Nephron (organoid): ENCODE measurements around the gene WDR64.
"Not testable (repeated sequence)": the region's sequence is repeated elsewhere in the genome, so short reads cannot be mapped to it uniquely, and the experiment has no call there.

Source experiments
- H3K27ac Mint-ChIP-seq, 3 experiments: 2 replicates each; pipeline ENCODE4 v1.8.0; 2020; ENCODE audit warnings: mixed read lengths in 3 of 3, mild to moderate bottlenecking in 2 of 3, moderate library complexity in 1 of 3
- H3K27me3 Mint-ChIP-seq: 2 replicates; pipeline ENCODE4 v1.8.0; 2021; ENCODE audit warnings: low read depth, mild to moderate bottlenecking, moderate library complexity, mixed read lengths
- H3K36me3 Mint-ChIP-seq: 2 replicates; pipeline ENCODE4 v1.8.0; 2020; ENCODE audit warnings: low read depth, mixed read lengths
- H3K4me1 Mint-ChIP-seq: 2 replicates; pipeline ENCODE4 v1.8.0; 2020; ENCODE audit warnings: mixed read lengths
- H3K4me3 Mint-ChIP-seq, 3 experiments: 2 replicates each; pipeline ENCODE4 v1.8.0; 2020; ENCODE audit warnings: mild to moderate bottlenecking in 3 of 3, mixed read lengths in 3 of 3, moderate library complexity in 2 of 3
- H3K9me3 Mint-ChIP-seq: 2 replicates; pipeline ENCODE4 v1.8.0; 2020; ENCODE audit warnings: mixed read lengths
- CTCF ChIP-seq, 3 experiments: fragments of 200-600 bp; sonication (generic); IDR thresholded peaks; one replicate each; pipeline ENCODE4 v1.5.0; 2021; ENCODE audit warnings: antibody characterized with exemption in 3 of 3; ENCODE audit not compliant: unreplicated experiment in 3 of 3

WDR64 gene

GRCh38 chr1:241734533-241734932 is 82.5 kb downstream of the WDR64 start:
- Mint-ChIP-seq H3K4me3 (no peak overlapping the region), H3K9me3 (no peaks in the 10 kb centered on the region), H3K36me3 (no peaks in the 10 kb centered on the region), H3K27ac (no peak overlapping the region), H3K27me3 (no peaks in the 10 kb centered on the region), H3K4me1 (peaks cover 6% of the 10 kb centered on the region)
- no peak for TF ChIP-seq CTCF (IDR thresholded peaks at IDR 0.05; ENCODE audit: unreplicated experiment in 3 of 3)

GRCh38 chr1:241735493-241735926 is 83.4 kb downstream of the WDR64 start:
- H3K9me3 Mint-ChIP-seq, H3K4me1 Mint-ChIP-seq, H3K4me3 Mint-ChIP-seq, H3K36me3 Mint-ChIP-seq, H3K27me3 Mint-ChIP-seq, H3K27ac Mint-ChIP-seq: not testable (repeated sequence)

GRCh38 chr1:241736387-241736786 is 84.3 kb downstream of the WDR64 start:
- Mint-ChIP-seq H3K9me3 (no peaks in the 10 kb centered on the region), H3K4me3 (no peak overlapping the region), H3K27me3 (no peaks in the 10 kb centered on the region), H3K36me3 (no peaks in the 10 kb centered on the region), H3K27ac (no peak overlapping the region), H3K4me1 (peaks cover 6% of the 10 kb centered on the region)
- no peak for TF ChIP-seq CTCF (IDR thresholded peaks at IDR 0.05; ENCODE audit: unreplicated experiment in 3 of 3)

- no peak for TF ChIP-seq CTCF (IDR thresholded peaks at IDR 0.05; ENCODE audit: unreplicated experiment in 3 of 3)
- Mint-ChIP-seq H3K27ac (peak overlapping the region in 2 of 3 experiments; percentile 17 to 58), H3K27me3 (no peaks in the 10 kb centered on the region), H3K4me1 (peaks cover 13% of the 10 kb centered on the region), H3K9me3 (no peaks in the 10 kb centered on the region), H3K4me3 (no peak overlapping the region), H3K36me3 (no peaks in the 10 kb centered on the region)
Measured at GRCh38 chr1:241738284-241739078, 86.4 kb downstream of the WDR64 start.

- H3K4me1 Mint-ChIP-seq = peaks cover 13% of the 10 kb centered on the region
Measured at GRCh38 chr1:241742084-241742483, 90.0 kb downstream of the WDR64 start.

GRCh38 chr1:241744591-241744990 is 92.5 kb downstream of the WDR64 start:
- Mint-ChIP-seq H3K36me3 (no peaks in the 10 kb centered on the region), H3K9me3 (no peaks in the 10 kb centered on the region), H3K27me3 (peaks cover 18% of the 10 kb centered on the region), H3K4me1 (peaks cover 22% of the 10 kb centered on the region), H3K4me3 (no peak overlapping the region), H3K27ac (no peak overlapping the region)
- no peak for TF ChIP-seq CTCF (IDR thresholded peaks at IDR 0.05; ENCODE audit: unreplicated experiment in 3 of 3)

More at GRCh38 chr1:241742084-241742483, 90.0 kb downstream of the WDR64 start:
- H3K9me3 Mint-ChIP-seq = no peaks in the 10 kb centered on the region
- no peak overlapping the region for H3K27ac Mint-ChIP-seq
- H3K36me3 Mint-ChIP-seq = no peaks in the 10 kb centered on the region
- H3K4me3 Mint-ChIP-seq = no peak overlapping the region
- TF ChIP-seq CTCF (IDR thresholded peaks at IDR 0.05; ENCODE audit: unreplicated experiment in 3 of 3) = no peak
- peaks cover 4% of the 10 kb centered on the region for H3K27me3 Mint-ChIP-seq
